IMR-90 (cell line): ENCODE data around the gene LRRTM4. TPM values are rescaled to one million over a fixed set of nuclear protein-coding genes. Genes with fewer than 3 reads are reported as not detected.

Experiments
- ATAC-seq: fragments of 200-7000 bp; cut with Tn5 transposase; 2 replicates; pipeline ENCODE4 v1.9.1; 2020; ENCODE audit warnings: low read depth, mild to moderate bottlenecking, moderate library complexity
- BruUV-seq: library from RNA; stranded (reverse); fragments of 400-500 nt; replicated peaks from 2 replicates; lab custom pipeline; 2021; lab: Mats Ljungman, UMichigan
- CTCF ChIA-PET: fragments of 300-600 bp; formaldehyde crosslinking; extraction: SDS; loops from one replicate; lab custom pipeline; 2021; ENCODE audit warnings: antibody characterized with exemption; lab: Yijun Ruan, JAX
- POLR2A ChIA-PET: fragments of 300-600 bp; sonication (Branson Sonifier 250); formaldehyde crosslinking; loops from one replicate; lab custom pipeline; 2022; ENCODE audit warnings: antibody characterized with exemption; ENCODE audit not compliant: unreplicated experiment; lab: Charles Lee
- DNase-seq: peaks from one replicate; pipeline ENCODE4 v3.0.0; 2013
- H2AFZ ChIP-seq: replicated peaks from 2 replicates; pipeline ENCODE3; 2013; ENCODE audit warnings: low read length, mild to moderate bottlenecking; ENCODE audit not compliant: poor library complexity
- H2AK5ac ChIP-seq: 2 replicates; pipeline ENCODE4 v1.6.1; 2013; ENCODE audit warnings: low read depth, low read length, inconsistent platforms
- H2AK9ac ChIP-seq: replicated peaks from 2 replicates; pipeline ENCODE3; 2013; ENCODE audit warnings: mild to moderate bottlenecking, low read depth, low read length, moderate library complexity; ENCODE audit not compliant: poor library complexity
- H2BK120ac ChIP-seq: 2 replicates; pipeline ENCODE4 v1.6.1; 2013; ENCODE audit warnings: low read depth, low read length, inconsistent platforms
- H2BK15ac ChIP-seq: 3 replicates; pipeline ENCODE4 v1.6.1; 2013; ENCODE audit warnings: low read depth, low read length, inconsistent platforms
- H2BK20ac ChIP-seq: 2 replicates; pipeline ENCODE4 v1.6.1; 2013; ENCODE audit warnings: low read depth, mild to moderate bottlenecking, inconsistent platforms, low read length, moderate library complexity
- H2BK5ac ChIP-seq: 2 replicates; pipeline ENCODE4 v1.6.1; 2013; ENCODE audit warnings: mild to moderate bottlenecking, low read depth, low read length, inconsistent platforms; ENCODE audit not compliant: poor library complexity, severe bottlenecking
- H3K14ac ChIP-seq: replicated peaks from 2 replicates; pipeline ENCODE4 v1.6.1; 2013; ENCODE audit warnings: low read depth, low read length, inconsistent platforms
- H3K18ac ChIP-seq: 2 replicates; pipeline ENCODE4 v1.6.1; 2013; ENCODE audit warnings: low read depth, low read length, control low read depth
- H3K23ac ChIP-seq: 2 replicates; pipeline ENCODE4 v1.6.1; 2013; ENCODE audit warnings: low read depth, low read length, inconsistent platforms
- H3K27ac ChIP-seq: 2 replicates; pipeline ENCODE4 v1.5.1; 2013; ENCODE audit warnings: mild to moderate bottlenecking, control low read depth, low read length; ENCODE audit not compliant: insufficient read depth
- H3K27me3 ChIP-seq: 2 replicates; pipeline ENCODE4 v1.6.1; 2013; ENCODE audit warnings: low read length; ENCODE audit not compliant: control insufficient read depth, insufficient read depth
- H3K36me3 ChIP-seq: 2 replicates; pipeline ENCODE4 v1.6.1; 2013; ENCODE audit warnings: low read length, mixed read lengths; ENCODE audit not compliant: control insufficient read depth, insufficient read depth
- H3K4ac ChIP-seq: 2 replicates; pipeline ENCODE4 v1.6.1; 2013; ENCODE audit warnings: low read depth, low read length, inconsistent platforms
- H3K4me1 ChIP-seq: 2 replicates; pipeline ENCODE4 v1.6.1; 2013; ENCODE audit warnings: low read length, mixed read lengths; ENCODE audit not compliant: control insufficient read depth, insufficient read depth
- H3K4me2 ChIP-seq: 2 replicates; pipeline ENCODE4 v1.6.1; 2013; ENCODE audit warnings: low read depth, mild to moderate bottlenecking, control low read depth, low read length, moderate library complexity
- H3K4me3 ChIP-seq: 2 replicates; pipeline ENCODE4 v1.5.1; 2013; ENCODE audit warnings: low read depth, mild to moderate bottlenecking, control low read depth, low read length, moderate library complexity; ENCODE audit not compliant: insufficient read depth
- H3K56ac ChIP-seq: 2 replicates; pipeline ENCODE4 v1.6.1; 2013; ENCODE audit warnings: low read length, inconsistent platforms; ENCODE audit not compliant: insufficient read depth; ENCODE audit errors: extremely low read depth
- H3K79me1 ChIP-seq, 2 experiments: 2 replicates each; pipeline ENCODE4 v1.6.1; 2013; ENCODE audit warnings: low read length in 2 of 2, inconsistent platforms in 1 of 2, low read depth in 1 of 2
- H3K9ac ChIP-seq: 2 replicates; pipeline ENCODE4 v1.6.1; 2013; ENCODE audit warnings: low read depth, low read length, control low read depth
- H3K9me1 ChIP-seq: 2 replicates; pipeline ENCODE4 v1.6.1; 2013; ENCODE audit warnings: low read length, inconsistent platforms; ENCODE audit not compliant: insufficient read depth
- H3K9me3 ChIP-seq: 2 replicates; pipeline ENCODE4 v1.6.1; 2013; ENCODE audit warnings: low read length; ENCODE audit not compliant: control insufficient read depth, insufficient read depth
- H4K20me1 ChIP-seq: 2 replicates; pipeline ENCODE4 v1.6.1; 2013; ENCODE audit warnings: low read length, inconsistent platforms; ENCODE audit not compliant: insufficient read depth
- H4K5ac ChIP-seq: 2 replicates; pipeline ENCODE4 v1.6.1; 2013; ENCODE audit warnings: mild to moderate bottlenecking, low read depth, low read length, control low read depth
- H4K8ac ChIP-seq, 2 experiments: 2 replicates each; pipeline ENCODE4 v1.6.1; 2013; ENCODE audit warnings: low read depth in 2 of 2, low read length in 2 of 2, control low read depth in 1 of 2, inconsistent platforms in 1 of 2
- H4K91ac ChIP-seq: 2 replicates; pipeline ENCODE4 v1.6.1; 2013; ENCODE audit warnings: low read depth, low read length, inconsistent platforms; ENCODE audit not compliant: insufficient read depth
- CEBPB ChIP-seq: IDR thresholded peaks from 2 replicates; pipeline ENCODE4 v1.6.1; 2012; ENCODE audit warnings: low read depth, low read length, improper control_type of control experiment
- CTCF ChIP-seq: conservative IDR thresholded peaks from 2 replicates; pipeline ENCODE4 v1.5.1; 2012; ENCODE audit warnings: mild to moderate bottlenecking, low read depth, low read length, improper control_type of control experiment
- FOS ChIP-seq: fragments of 150-350 bp; IDR thresholded peaks from 2 replicates; pipeline ENCODE4 v1.6.1; 2016; ENCODE audit warnings: low read depth, low read length
- NFE2L2 ChIP-seq: fragments of 150-350 bp; IDR thresholded peaks from 2 replicates; pipeline ENCODE4 v1.6.1; 2016; ENCODE audit warnings: low read depth, mild to moderate bottlenecking, low read length
- POLR2A ChIP-seq: IDR thresholded peaks from 2 replicates; pipeline ENCODE4 v1.6.1; 2012; ENCODE audit warnings: mild to moderate bottlenecking, low read depth, low read length
- SMC3 ChIP-seq: fragments of 150-350 bp; IDR thresholded peaks from 2 replicates; pipeline ENCODE4 v1.6.1; 2016; ENCODE audit warnings: low read depth, mild to moderate bottlenecking, antibody characterized with exemption, low read length, moderate library complexity
- USF2 ChIP-seq: fragments of 150-350 bp; IDR thresholded peaks from 2 replicates; pipeline ENCODE4 v1.6.1; 2017; ENCODE audit warnings: mild to moderate bottlenecking, antibody characterized with exemption, low read length, low read depth
- WGBS, 2 experiments: methylation state at CpG; one replicate each; pipeline versions ENCODE4 v1.1.5 to v1.1.7; 2013; ENCODE audit warnings: missing lambda C conversion rate in 2 of 2; ENCODE audit not compliant: insufficient read length in 1 of 2; ENCODE audit errors: extremely low coverage in 2 of 2; 5-methylcytosine and 5-hydroxymethylcytosine counted together
- dilution Hi-C: fragments of 300-500 bp; cut with HindIII; formaldehyde crosslinking; loops from one replicate; pipeline ENCODE4 v1.14.3; 2018; ENCODE audit warnings: low sequenced_read_pairs; ENCODE audit not compliant: unreplicated experiment
- in situ Hi-C: fragments of 300-500 bp; cut with MboI; formaldehyde crosslinking; loops from 3 replicates; pipeline ENCODE4 v1.14.3; 2019; ENCODE audit warnings: low sequenced_read_pairs, inconsistent platforms, mixed read lengths
- intact Hi-C: fragments of 100-400 bp; cut with micrococcal nuclease; formaldehyde crosslinking; loops from 2 replicates; pipeline ENCODE4 v1.10.0; 2022
- polyA plus RNA-seq, 3 experiments: library from polyadenylated mRNA; depleted of rRNA; stranded (reverse); fragments of >200 nt; gene quantifications; 2 replicates each; pipeline ENCODE4 v1.2.3, GENCODE V29; 2012; ENCODE audit warnings: low replicate concordance in 1 of 3
- total RNA-seq: library from RNA; depleted of rRNA; stranded (reverse); fragments of >200 nt; gene quantifications from 2 replicates; pipeline ENCODE4 v1.2.3, GENCODE V29; 2012

LRRTM4 gene
- total and polyA plus RNA-seq, 2 of the 4 experiments (the other 2 are of a cell fraction) = not detected

GRCh38 chr2:77284353-77284752, 237.8 kb downstream of the LRRTM4 start:
- ChIA-PET POLR2A (no interaction called here), CTCF (no interaction called here)
- no TSS peak for BruUV-seq

More at GRCh38 chr2:77284353-77284752, 237.8 kb downstream of the LRRTM4 start:
- Histone ChIP-seq H3K36me3 (no peaks in the 10 kb centered on the region), H3K9ac (no peak overlapping the region), H4K8ac (no peak overlapping the region), H2BK120ac (no peak overlapping the region), H3K4ac (no peak overlapping the region), H2BK20ac (no peak overlapping the region), H3K4me3 (no peak overlapping the region), H3K18ac (no peak overlapping the region), H2BK15ac (no peak overlapping the region), H2AK5ac (no peak overlapping the region), H3K4me1 (no peaks in the 10 kb centered on the region), H3K9me3 (no peaks in the 10 kb centered on the region), H2AK9ac (no peak overlapping the region), H4K20me1 (no peaks in the 10 kb centered on the region), H3K14ac (no peak overlapping the region), H3K27ac (no peak overlapping the region), H3K4me2 (no peak overlapping the region), H3K27me3 (no peaks in the 10 kb centered on the region), H4K5ac (no peak overlapping the region), H3K23ac (no peak overlapping the region), H3K9me1 (no peaks in the 10 kb centered on the region), H3K79me1 (no peaks in the 10 kb centered on the region), H4K91ac (no peak overlapping the region), H3K56ac (no peak overlapping the region), H2AFZ (no peak overlapping the region), H2BK5ac (no peak overlapping the region)
- intact Hi-C loops = no loop called here
- dilution Hi-C loops = no loop called here
- no peak for TF ChIP-seq NFE2L2
- TF ChIP-seq USF2 = no peak
- TF ChIP-seq CEBPB = no peak
- no peak for TF ChIP-seq POLR2A
- no peak for TF ChIP-seq FOS
- no peak for TF ChIP-seq SMC3
- TF ChIP-seq CTCF = no peak
- no CpG with 5 or more reads among the region's 1 CpG for WGBS, 2 experiments
- DNase-seq (no peak), ATAC-seq (no peak)
- in situ Hi-C loops = no loop called here
